ENCODE measurements around the gene YARS1. TPM values are rescaled to one million over a fixed set of nuclear protein-coding genes. Genes with fewer than 3 reads are reported as not detected.

The YARS1 gene
- polyA plus RNA-seq, 3 donors: 38.1 to 42.7 (median 39.8) TPM

DNA sequence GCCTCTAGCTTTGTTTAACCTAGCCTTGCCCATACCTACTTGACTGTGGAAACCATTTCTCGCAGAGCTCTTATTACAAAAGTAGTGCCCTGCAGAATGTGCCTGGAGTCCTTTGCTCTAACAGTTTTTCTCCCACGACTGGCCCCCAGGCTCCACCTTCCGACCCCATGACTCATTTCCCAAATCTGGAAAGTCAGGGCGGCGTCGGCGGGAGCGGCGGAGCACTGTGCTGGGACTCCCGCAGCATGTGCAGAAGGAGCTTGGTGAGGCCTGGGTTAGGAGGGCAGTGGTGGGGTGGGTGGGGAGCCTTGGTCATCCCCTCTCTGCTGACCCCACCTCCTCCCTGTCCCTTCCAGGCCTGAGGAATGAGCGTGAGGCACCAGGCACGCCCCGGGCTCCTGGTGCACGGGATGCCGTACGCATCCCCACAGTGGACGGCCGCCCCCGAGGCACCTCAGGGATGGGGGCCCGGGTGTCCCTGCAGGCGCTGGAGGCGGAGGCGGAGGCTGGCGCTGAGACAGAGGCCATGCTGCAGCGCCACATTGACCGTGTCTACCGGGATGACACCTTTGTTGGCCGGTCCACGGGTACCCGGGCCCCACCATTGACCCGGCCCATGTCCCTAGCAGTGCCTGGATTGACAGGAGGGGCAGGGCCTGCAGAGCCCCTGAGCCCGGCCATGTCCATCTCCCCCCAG is 47.5 kb downstream of the YARS1 start:
- peaks cover 11 to 40% of the 10 kb centered on the region in 2 donors for H3K36me3 Mint-ChIP-seq
- H3K4me2 ChIP-seq (replicated peaks; ENCODE audit: extremely low read depth, low read length, poor library complexity, severe bottlenecking): no peak overlapping the region

GRCh38 chr1:32768110-32768850 is 48.9 kb downstream of the YARS1 start:
- Histone ChIP-seq H3K27ac (ENCODE audit: low read depth in 1 of 2, low read length in 2 of 2) (no peak overlapping the region), H3K4me2 (replicated peaks; ENCODE audit: extremely low read depth, low read length, poor library complexity, severe bottlenecking) (no peak overlapping the region), H3K9ac (ENCODE audit: insufficient read depth, low read length, poor library complexity, severe bottlenecking) (no peak overlapping the region), H3K4me3 (replicated peaks in 1 of 3; ENCODE audit: low read depth in 2 of 3, low read length in 3 of 3) (no peak overlapping the region), H4K20me1 (ENCODE audit: insufficient read depth, low read length) (no peaks in the 10 kb centered on the region), H3K27me3 (ENCODE audit: control insufficient read depth in 2 of 2, insufficient read depth in 2 of 2, low read length in 2 of 2) (no peaks in the 10 kb centered on the region), H3K36me3 (replicated peaks in 1 of 2; ENCODE audit: control insufficient read depth in 1 of 2, insufficient read depth in 2 of 2, low read length in 2 of 2) (peaks cover 2 to 15% of the 10 kb centered on the region in 2 donors), H3K4me1 (ENCODE audit: control insufficient read depth in 1 of 2, insufficient read depth in 2 of 2, low read length in 2 of 2) (no peaks in the 10 kb centered on the region), H3K79me2 (ENCODE audit: insufficient read depth, low read length) (no peaks in the 10 kb centered on the region), H2AFZ (ENCODE audit: insufficient read depth, low read depth, low read length, poor library complexity, severe bottlenecking) (no peak overlapping the region), H3K9me3 (replicated peaks in 1 of 2; ENCODE audit: control insufficient read depth in 1 of 2, insufficient read depth in 1 of 2, low read length in 2 of 2) (no peaks in the 10 kb centered on the region)
- H3K9me3 Mint-ChIP-seq: no peaks in the 10 kb centered on the region
- DNase-seq: no peak
- H3K27me3 Mint-ChIP-seq (ENCODE audit: low read depth in 3 of 3): no peaks in the 10 kb centered on the region
- intact Hi-C loops (cut with micrococcal nuclease): loop anchor here in 1 of 2 donors (5.0 kb wide), 1 partner anchor 56 kb away; no protein-coding TSS in a partner anchor
- 89% methylated on average over 9 of the region's 16 CpGs for WGBS (ENCODE audit: insufficient coverage)
- TF ChIP-seq, protein P1, sequence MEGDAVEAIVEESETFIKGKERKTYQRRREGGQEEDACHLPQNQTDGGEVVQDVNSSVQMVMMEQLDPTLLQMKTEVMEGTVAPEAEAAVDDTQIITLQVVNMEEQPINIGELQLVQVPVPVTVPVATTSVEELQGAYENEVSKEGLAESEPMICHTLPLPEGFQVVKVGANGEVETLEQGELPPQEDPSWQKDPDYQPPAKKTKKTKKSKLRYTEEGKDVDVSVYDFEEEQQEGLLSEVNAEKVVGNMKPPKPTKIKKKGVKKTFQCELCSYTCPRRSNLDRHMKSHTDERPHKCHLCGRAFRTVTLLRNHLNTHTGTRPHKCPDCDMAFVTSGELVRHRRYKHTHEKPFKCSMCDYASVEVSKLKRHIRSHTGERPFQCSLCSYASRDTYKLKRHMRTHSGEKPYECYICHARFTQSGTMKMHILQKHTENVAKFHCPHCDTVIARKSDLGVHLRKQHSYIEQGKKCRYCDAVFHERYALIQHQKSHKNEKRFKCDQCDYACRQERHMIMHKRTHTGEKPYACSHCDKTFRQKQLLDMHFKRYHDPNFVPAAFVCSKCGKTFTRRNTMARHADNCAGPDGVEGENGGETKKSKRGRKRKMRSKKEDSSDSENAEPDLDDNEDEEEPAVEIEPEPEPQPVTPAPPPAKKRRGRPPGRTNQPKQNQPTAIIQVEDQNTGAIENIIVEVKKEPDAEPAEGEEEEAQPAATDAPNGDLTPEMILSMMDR (IDR thresholded peaks at IDR 0.05): no peak
- H3K27ac Mint-ChIP-seq: peak overlapping the region in 1 of 7 donors; percentile 68
- H3K4me1 Mint-ChIP-seq: peaks cover 2% of the 10 kb centered on the region
- peaks cover 2 to 33% of the 10 kb centered on the region in 2 donors for H3K36me3 Mint-ChIP-seq
- H3K4me3 Mint-ChIP-seq: no peak overlapping the region

More for the DNA sequence above, 47.5 kb downstream of the YARS1 start:
- no peak overlapping the region for H3K27ac ChIP-seq (ENCODE audit: low read depth in 1 of 2, low read length in 2 of 2)
- H3K27me3 Mint-ChIP-seq (ENCODE audit: low read depth in 3 of 3): no peaks in the 10 kb centered on the region
- H3K4me3 Mint-ChIP-seq: no peak overlapping the region
- DNase-seq: no peak
- TF ChIP-seq, protein P1 (IDR thresholded peaks at IDR 0.05): no peak
- intact Hi-C loops (cut with micrococcal nuclease): loop anchor here (5.0 kb wide), 2 partner anchors 57 to 252 kb away; no protein-coding TSS in a partner anchor
- no peaks in the 10 kb centered on the region for H3K79me2 ChIP-seq (ENCODE audit: insufficient read depth, low read length)
- H3K27ac Mint-ChIP-seq: peak overlapping the region in 1 of 7 donors; percentile 8
- peaks cover 15 to 28% of the 10 kb centered on the region in 2 donors for H3K36me3 ChIP-seq (replicated peaks in 1 of 2; ENCODE audit: control insufficient read depth in 1 of 2, insufficient read depth in 2 of 2, low read length in 2 of 2)
- H2AFZ ChIP-seq (ENCODE audit: insufficient read depth, low read depth, low read length, poor library complexity, severe bottlenecking): no peak overlapping the region
- H3K4me3 ChIP-seq (replicated peaks in 1 of 3; ENCODE audit: low read depth in 2 of 3, low read length in 3 of 3): no peak overlapping the region
- H4K20me1 ChIP-seq (ENCODE audit: insufficient read depth, low read length): no peaks in the 10 kb centered on the region
- H3K27me3 ChIP-seq (ENCODE audit: control insufficient read depth in 2 of 2, insufficient read depth in 2 of 2, low read length in 2 of 2): no peaks in the 10 kb centered on the region
- H3K4me1 Mint-ChIP-seq: peaks cover 2% of the 10 kb centered on the region
- no peaks in the 10 kb centered on the region for H3K9me3 ChIP-seq (replicated peaks in 1 of 2; ENCODE audit: control insufficient read depth in 1 of 2, insufficient read depth in 1 of 2, low read length in 2 of 2)
- no peak overlapping the region for H3K9ac ChIP-seq (ENCODE audit: insufficient read depth, low read length, poor library complexity, severe bottlenecking)
- WGBS (ENCODE audit: insufficient coverage): 97% methylated on average over 23 of the region's 32 CpGs
- no peaks in the 10 kb centered on the region for H3K9me3 Mint-ChIP-seq
- no peaks in the 10 kb centered on the region for H3K4me1 ChIP-seq (ENCODE audit: control insufficient read depth in 1 of 2, insufficient read depth in 2 of 2, low read length in 2 of 2)

Data from CD14-positive monocyte (primary cell).